Measurements from ENCODE around the gene ZNF638.
A peak's percentile ranks its signal among the peaks of the same experiment; 100 is the strongest.

Gene ZNF638

GRCh38 chr2:71331581-71332434, at the start of gene ZNF638:
Gene ZNF638 (plus strand): TSS chr2:71331782. CDS start chr2:71348955, 17,173 bp downstream.
- TF ChIP-seq CTCF (IDR thresholded peaks at IDR 0.05; ENCODE audit: insufficient read depth, missing control alignments): peak; percentile 51
- FAIRE-seq (no peak), DNase-seq (ENCODE audit: insufficient read length, low spot score) (peak; percentile 71)

- TF ChIP-seq CTCF (IDR thresholded peaks at IDR 0.05; ENCODE audit: insufficient read depth, missing control alignments): no peak
- FAIRE-seq (no peak), DNase-seq (ENCODE audit: insufficient read length, low spot score) (no peak)
These were observed 49.6 kb upstream of the ZNF638 start for GRCh38 chr2:71281950-71282349.

- DNase-seq (ENCODE audit: insufficient read length, low spot score): no peak
These were observed 49.1 kb upstream of the ZNF638 start for GRCh38 chr2:71282493-71282892.

GRCh38 chr2:71283131-71283530, 48.5 kb upstream of the ZNF638 start:
- no peak for TF ChIP-seq CTCF (IDR thresholded peaks at IDR 0.05; ENCODE audit: insufficient read depth, missing control alignments)
- FAIRE-seq (no peak), DNase-seq (ENCODE audit: insufficient read length, low spot score) (no peak)

More at GRCh38 chr2:71282493-71282892, 49.1 kb upstream of the ZNF638 start:
- no peak for FAIRE-seq
- no peak for TF ChIP-seq CTCF (IDR thresholded peaks at IDR 0.05; ENCODE audit: insufficient read depth, missing control alignments)

GRCh38 chr2:71285706-71286105, 45.9 kb upstream of the ZNF638 start:
- no peak for TF ChIP-seq CTCF (IDR thresholded peaks at IDR 0.05; ENCODE audit: insufficient read depth, missing control alignments)
- FAIRE-seq: no peak
- no peak for DNase-seq (ENCODE audit: insufficient read length, low spot score)

GRCh38 chr2:71291398-71291797, 40.2 kb upstream of the ZNF638 start:
- DNase-seq (ENCODE audit: insufficient read length, low spot score) (no peak), FAIRE-seq (no peak)

More at GRCh38 chr2:71291398-71291797, 40.2 kb upstream of the ZNF638 start:
- TF ChIP-seq CTCF (IDR thresholded peaks at IDR 0.05; ENCODE audit: insufficient read depth, missing control alignments): no peak
